Stomach (tissue), 9 donors: ENCODE measurements around the gene FAM111A. TPM values are rescaled to one million over a fixed set of nuclear protein-coding genes. Genes with fewer than 3 reads are reported as not detected.

Experiments
- DNase-seq, 2 donors: peaks; one replicate each; pipeline versions ENCODE4 v3.0.0 to v3.0.0-alpha.2; 2013 to 2019
- H3K27ac ChIP-seq, 5 donors: fragments of 200-600 bp in 4 of 5; sonication (generic) in 4 of 5; one replicate each; pipeline ENCODE4 v1.5.1; 2013 to 2019; ENCODE audit warnings: mild to moderate bottlenecking in 1 of 5, moderate library complexity in 1 of 5
- H3K27me3 ChIP-seq, 3 donors: fragments of 200-600 bp; sonication (generic); one replicate each; pipeline ENCODE4 v1.5.1; 2017 to 2019; ENCODE audit warnings: mixed run types in 1 of 3
- H3K36me3 ChIP-seq, 4 donors: fragments of 200-600 bp; sonication (generic); 1 replicate in 3 of 4; 2 replicates in 1 of 4; pipeline ENCODE4 v1.5.1; 2016 to 2019
- H3K4me1 ChIP-seq, 4 donors: fragments of 200-600 bp; sonication (generic); one replicate each; pipeline ENCODE4 v1.5.1; 2016 to 2019
- H3K4me3 ChIP-seq, 4 donors: fragments of 200-600 bp; sonication (generic) in 3 of 4; one replicate each; pipeline ENCODE4 v1.5.1; 2016 to 2019; ENCODE audit warnings: mild to moderate bottlenecking in 1 of 4
- H3K9me3 ChIP-seq, 4 donors: fragments of 200-600 bp; sonication (generic); one replicate each; pipeline ENCODE4 v1.5.1; 2016 to 2019
- EP300 ChIP-seq: sonication (generic); formaldehyde crosslinking; IDR thresholded peaks from one replicate; pipeline ENCODE4 v1.6.1; 2017; ENCODE audit warnings: antibody characterized with exemption
- POLR2A ChIP-seq, 4 donors: fragments of 450-650 bp; IDR thresholded peaks; one replicate each; pipeline ENCODE4 v1.6.1; 2016; ENCODE audit warnings: antibody characterized with exemption in 4 of 4, control low read depth in 2 of 4, mild to moderate bottlenecking in 1 of 4, moderate library complexity in 1 of 4
- POLR2AphosphoS5 ChIP-seq, 3 donors: sonication (generic); formaldehyde crosslinking; IDR thresholded peaks; one replicate each; pipeline ENCODE4 v1.6.1; 2016; ENCODE audit warnings: antibody characterized with exemption in 3 of 3
- WGBS, 5 donors: extraction: QIAGEN DNeasy Blood & Tissue Kit in 3 of 5; methylation state at CpG; one replicate each; pipeline versions ENCODE4 v1.1.5 to v1.1.7; 2013 to 2018; 5-methylcytosine and 5-hydroxymethylcytosine counted together
- intact Hi-C: fragments of 100-400 bp; cut with DNase I; formaldehyde crosslinking; loops from one replicate; pipeline ENCODE4 v1.15.1; 2023; ENCODE audit warnings: low total_unique reads
- polyA plus RNA-seq, 3 donors: library from polyadenylated mRNA; stranded (reverse); fragments of 200-250 nt; gene quantifications; one replicate each; pipeline ENCODE4 v1.2.3, GENCODE V29; 2013
- total RNA-seq, 5 donors: library from RNA; depleted of rRNA; stranded (reverse); fragments of >200 nt; gene quantifications; one replicate each; pipeline versions ENCODE4 v1.1.0 to v1.2.3, GENCODE V29; 2014 to 2016
- TF ChIP-seq, protein P1 (sequence below), 7 experiments: fragments of 450-650 bp in 4 of 7; fragments of 200-600 bp in 3 of 7; sonication (generic) in 3 of 7; IDR thresholded peaks; one replicate each; pipeline ENCODE4 v1.5.1; 2016 to 2019; ENCODE audit warnings: antibody characterized with exemption in 7 of 7, control low read depth in 2 of 7, mild to moderate bottlenecking in 1 of 7
- donor health status: healthy with polysubstance abuse.
- donor health status: Bipolar disorder and iron deficiency.
- donor health status: healthy.

The FAM111A gene
- total and polyA plus RNA-seq, 8 donors = 8.9 to 78.2 (median 29.7) TPM

DNA sequence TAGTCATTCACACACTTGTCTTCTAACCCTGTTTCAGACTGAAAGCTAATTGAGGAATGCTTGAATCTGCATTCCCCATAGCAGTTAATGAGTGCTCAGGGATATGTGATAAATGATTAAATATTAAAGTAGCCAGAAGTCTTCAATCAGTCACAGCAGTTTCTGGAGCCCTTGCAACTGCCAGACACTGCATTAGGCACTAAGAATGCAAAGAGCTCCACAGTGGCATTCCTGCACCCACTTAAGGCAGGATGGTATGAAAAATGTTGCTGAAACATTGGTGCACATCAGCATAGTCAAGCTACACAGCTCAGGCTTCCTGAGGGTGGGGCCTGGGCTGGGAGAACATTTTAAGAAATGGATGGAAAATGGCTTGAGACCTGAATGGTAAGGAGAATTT, 35.7 kb downstream of the FAM111A start:
- Histone ChIP-seq H3K27ac (peak overlapping the region in 1 of 5 donors; percentile 92), H3K4me3 (no peak overlapping the region), H3K36me3 (peaks cover 7 to 24% (median 16%) of the 10 kb centered on the region in 4 donors), H3K9me3 (no peaks in the 10 kb centered on the region), H3K27me3 (peaks cover 0 to 3% (median 0%) of the 10 kb centered on the region in 3 donors), H3K4me1 (peaks cover 21 to 55% (median 46%) of the 10 kb centered on the region in 4 donors)
- TF ChIP-seq, protein P1, sequence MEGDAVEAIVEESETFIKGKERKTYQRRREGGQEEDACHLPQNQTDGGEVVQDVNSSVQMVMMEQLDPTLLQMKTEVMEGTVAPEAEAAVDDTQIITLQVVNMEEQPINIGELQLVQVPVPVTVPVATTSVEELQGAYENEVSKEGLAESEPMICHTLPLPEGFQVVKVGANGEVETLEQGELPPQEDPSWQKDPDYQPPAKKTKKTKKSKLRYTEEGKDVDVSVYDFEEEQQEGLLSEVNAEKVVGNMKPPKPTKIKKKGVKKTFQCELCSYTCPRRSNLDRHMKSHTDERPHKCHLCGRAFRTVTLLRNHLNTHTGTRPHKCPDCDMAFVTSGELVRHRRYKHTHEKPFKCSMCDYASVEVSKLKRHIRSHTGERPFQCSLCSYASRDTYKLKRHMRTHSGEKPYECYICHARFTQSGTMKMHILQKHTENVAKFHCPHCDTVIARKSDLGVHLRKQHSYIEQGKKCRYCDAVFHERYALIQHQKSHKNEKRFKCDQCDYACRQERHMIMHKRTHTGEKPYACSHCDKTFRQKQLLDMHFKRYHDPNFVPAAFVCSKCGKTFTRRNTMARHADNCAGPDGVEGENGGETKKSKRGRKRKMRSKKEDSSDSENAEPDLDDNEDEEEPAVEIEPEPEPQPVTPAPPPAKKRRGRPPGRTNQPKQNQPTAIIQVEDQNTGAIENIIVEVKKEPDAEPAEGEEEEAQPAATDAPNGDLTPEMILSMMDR (IDR thresholded peaks at IDR 0.05) = no peak
- TF ChIP-seq POLR2A (IDR thresholded peaks at IDR 0.05) (no peak), EP300 (no peak), POLR2AphosphoS5 (IDR thresholded peaks at IDR 0.05) (no peak)
- intact Hi-C loops = no loop called here
- no peak for DNase-seq

DNA sequence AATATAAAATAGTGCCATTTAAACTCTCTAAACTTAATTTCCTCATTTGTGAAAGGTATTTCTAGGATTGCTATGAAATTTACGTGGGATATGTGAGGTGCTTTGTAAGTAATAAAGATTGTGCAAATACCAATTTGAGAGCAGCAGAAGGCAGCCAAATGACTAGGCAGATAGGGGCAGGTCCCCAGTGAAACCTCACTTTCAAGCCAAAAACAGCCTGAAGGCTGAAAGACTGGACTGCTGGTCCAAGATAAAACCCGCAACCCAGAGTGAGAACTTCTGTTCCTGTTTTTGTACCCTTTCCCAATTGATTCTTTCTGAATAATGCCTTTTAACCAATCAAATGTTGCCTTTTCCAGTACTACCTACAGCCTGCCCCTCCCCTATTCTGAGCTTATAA, 36.5 kb downstream of the FAM111A start:
- H3K27me3 ChIP-seq = no peaks in the 10 kb centered on the region
- peak overlapping the region in 1 of 5 donors; percentile 92 for H3K27ac ChIP-seq
- H3K9me3 ChIP-seq = no peaks in the 10 kb centered on the region
- no peak overlapping the region for H3K4me3 ChIP-seq
- TF ChIP-seq EP300 = no peak
- peaks cover 7 to 26% (median 16%) of the 10 kb centered on the region in 4 donors for H3K36me3 ChIP-seq
- intact Hi-C loops = no loop called here
- DNase-seq = no peak
- H3K4me1 ChIP-seq = peaks cover 24 to 55% (median 45%) of the 10 kb centered on the region in 4 donors
- 80 to 88% (median 86%) methylated on average over 2 of the region's 2 CpGs for WGBS, 5 donors

DNA sequence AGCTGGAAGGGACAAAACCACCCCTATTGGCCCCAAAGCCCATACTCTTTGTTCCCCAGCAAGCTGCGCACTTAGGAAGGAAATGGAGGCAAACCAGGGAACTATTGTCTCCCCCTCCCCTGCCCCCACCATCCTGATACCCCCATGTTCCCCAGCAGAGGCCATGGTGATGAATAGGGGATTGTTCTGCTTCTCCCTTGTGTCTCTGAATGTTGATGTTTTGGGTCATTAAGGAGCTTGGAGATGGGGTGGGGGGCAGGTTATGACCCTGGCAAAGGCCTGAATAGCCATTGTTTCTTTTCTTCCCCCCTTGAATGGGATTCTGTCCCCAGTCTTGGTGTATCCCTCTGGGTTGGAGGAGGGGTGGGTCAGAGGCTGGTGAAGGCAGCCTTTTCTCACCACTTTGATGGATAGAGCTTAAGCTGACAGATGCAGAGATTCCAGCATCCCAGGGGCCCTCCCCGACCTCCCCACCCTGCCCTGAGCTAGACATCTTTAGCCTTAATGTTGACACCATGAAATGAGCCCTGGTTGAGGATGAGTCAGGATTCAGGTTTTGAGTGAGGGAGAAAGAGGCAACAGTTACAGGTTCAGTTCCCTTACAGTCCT, 37.6 kb downstream of the FAM111A start:
- Histone ChIP-seq H3K36me3 (peaks cover 7 to 26% (median 16%) of the 10 kb centered on the region in 4 donors), H3K4me1 (peaks cover 25 to 55% (median 44%) of the 10 kb centered on the region in 4 donors), H3K27ac (peak overlapping the region in 3 of 5 donors; percentile 4 to 65 (median 5)), H3K4me3 (no peak overlapping the region), H3K9me3 (no peaks in the 10 kb centered on the region), H3K27me3 (no peaks in the 10 kb centered on the region)
- DNase-seq = no peak
- intact Hi-C loops = no loop called here
- TF ChIP-seq EP300 = no peak
- TF ChIP-seq POLR2AphosphoS5 (IDR thresholded peaks at IDR 0.05) = no peak
- TF ChIP-seq, protein P1 (IDR thresholded peaks at IDR 0.05) = no peak
- TF ChIP-seq POLR2A (IDR thresholded peaks at IDR 0.05) = no peak
- WGBS, 5 donors = 71 to 95% (median 84%) methylated on average over 2 of the region's 2 CpGs

DNA sequence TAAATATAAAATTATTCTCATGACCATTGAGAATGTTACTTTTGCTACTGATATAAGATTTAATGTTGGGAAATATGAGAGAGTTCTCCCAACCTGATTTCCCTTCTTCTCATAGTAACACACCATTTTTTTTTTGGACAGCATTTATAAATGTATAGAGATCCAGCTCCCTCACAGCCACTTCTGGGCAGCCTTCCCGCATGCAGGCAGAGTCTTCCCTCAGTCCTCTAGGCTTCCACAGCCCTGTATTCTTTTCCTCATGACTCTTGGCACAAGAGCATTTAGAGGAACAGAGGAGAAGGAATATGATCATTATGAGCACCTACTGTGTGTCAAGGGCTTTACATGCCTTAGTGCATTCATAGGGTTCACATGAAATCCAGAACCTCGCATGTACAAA, 38.3 kb downstream of the FAM111A start:
- Histone ChIP-seq H3K27ac (peak overlapping the region in 3 of 5 donors; percentile 4 to 65 (median 5)), H3K4me1 (peaks cover 27 to 55% (median 45%) of the 10 kb centered on the region in 4 donors), H3K4me3 (no peak overlapping the region), H3K9me3 (no peaks in the 10 kb centered on the region), H3K36me3 (peaks cover 7 to 26% (median 16%) of the 10 kb centered on the region in 4 donors), H3K27me3 (no peaks in the 10 kb centered on the region)
- WGBS, 5 donors = 50 to 69% (median 53%) methylated on average over 2 of the region's 2 CpGs
- intact Hi-C loops = no loop called here
- TF ChIP-seq, protein P1 (IDR thresholded peaks at IDR 0.05) = no peak
- TF ChIP-seq POLR2AphosphoS5 (IDR thresholded peaks at IDR 0.05) (no peak), EP300 (no peak), POLR2A (IDR thresholded peaks at IDR 0.05) (no peak)
- peak in 1 of 2 donors; percentile 31 for DNase-seq
